GM12873 (cell line): ENCODE results near the gene IGF2BP3.

ENCODE experiments used
- CTCF ChIP-seq: IDR thresholded peaks from 2 replicates; pipeline ENCODE4 v1.5.1; 2012; ENCODE audit warnings: low read depth, mild to moderate bottlenecking, moderate library complexity, low read length, control low read depth; ENCODE audit not compliant: insufficient read depth; ENCODE audit errors: missing control alignments

Gene IGF2BP3

GRCh38 chr7:23335136-23335535 is 135.2 kb downstream of the IGF2BP3 start:
- no peak for TF ChIP-seq CTCF

GRCh38 chr7:23334482-23335056 is 135.7 kb downstream of the IGF2BP3 start:
- no peak for TF ChIP-seq CTCF

- TF ChIP-seq CTCF: no peak
Observed at GRCh38 chr7:23333671-23334246, 136.5 kb downstream of the IGF2BP3 start.

DNA sequence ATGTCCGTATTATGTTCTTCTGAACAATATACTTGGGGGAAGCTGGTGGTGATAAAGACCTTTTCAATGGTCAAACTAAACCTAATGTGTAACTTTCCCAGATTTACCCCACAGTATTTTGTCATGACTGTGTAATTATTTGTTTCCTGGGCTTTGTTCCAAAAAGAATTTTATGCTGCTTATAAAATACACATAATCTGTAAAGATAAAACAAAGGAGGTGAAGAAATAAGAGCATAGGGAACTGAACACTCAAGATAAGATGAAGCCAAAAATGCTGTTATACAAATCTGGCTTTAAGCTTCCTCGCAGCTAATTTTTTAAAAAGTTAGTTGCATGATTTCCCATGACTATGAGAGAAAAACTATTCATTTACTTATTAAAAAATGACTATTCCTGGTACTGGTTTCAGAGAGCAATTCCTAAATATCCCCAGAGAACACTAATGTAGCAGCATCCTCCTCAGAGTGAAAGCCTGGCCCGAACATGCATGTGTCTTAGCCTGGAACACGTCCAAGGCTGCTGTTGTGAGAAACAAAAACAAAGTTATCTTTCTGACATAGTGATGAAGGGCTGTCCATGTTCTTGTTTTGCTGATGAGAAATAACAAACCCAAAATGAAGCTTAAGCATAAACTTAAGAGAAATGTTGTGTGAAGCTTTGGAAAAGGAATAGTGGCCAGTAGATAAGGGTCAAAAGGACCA is 137.2 kb downstream of the IGF2BP3 start:
- no peak for TF ChIP-seq CTCF

- no peak for TF ChIP-seq CTCF
Observed at GRCh38 chr7:23332193-23332592, 138.1 kb downstream of the IGF2BP3 start.

DNA sequence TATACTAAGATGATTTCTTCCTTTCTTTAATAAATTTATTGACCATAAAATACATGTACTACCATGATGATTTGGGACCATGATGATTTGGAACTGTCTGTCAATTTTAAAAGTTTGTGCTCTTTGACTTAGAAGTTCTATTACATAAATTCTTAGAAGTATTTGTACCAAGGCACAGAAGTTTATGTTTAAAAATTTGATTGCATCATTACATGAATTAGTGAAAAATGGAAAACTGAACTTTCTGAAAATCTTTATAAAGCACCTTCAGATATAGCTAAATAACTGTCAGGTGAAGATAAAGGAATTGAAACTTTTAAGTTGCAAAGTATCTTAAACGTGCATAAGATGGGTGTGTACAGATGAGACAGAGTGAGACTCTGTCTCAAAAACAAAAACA is 139.2 kb downstream of the IGF2BP3 start:
- TF ChIP-seq CTCF: no peak

- TF ChIP-seq CTCF: no peak
Observed at GRCh38 chr7:23315366-23315765, 154.9 kb downstream of the IGF2BP3 start.
